OCI-LY1 (cell line): ENCODE measurements around the gene MAD1L1.

ENCODE experiments used
- EZH2 ChIP-seq: fragments of 200-600 bp; sonication (generic), shearing (Covaris generic); IDR thresholded peaks from 2 replicates; pipeline ENCODE4 v1.8.0; 2017; ENCODE audit warnings: borderline replicate concordance, mixed run types, mild to moderate bottlenecking, antibody characterized with exemption, low read length, moderate library complexity, mixed read lengths
- TF ChIP-seq, protein P1 (sequence below): fragments of 200-600 bp; sonication (generic), shearing (Covaris generic); IDR thresholded peaks from 2 replicates; pipeline ENCODE4 v1.5.1; 2017; ENCODE audit warnings: mild to moderate bottlenecking, antibody characterized with exemption, low read length, moderate library complexity, mixed read lengths

DNA sequence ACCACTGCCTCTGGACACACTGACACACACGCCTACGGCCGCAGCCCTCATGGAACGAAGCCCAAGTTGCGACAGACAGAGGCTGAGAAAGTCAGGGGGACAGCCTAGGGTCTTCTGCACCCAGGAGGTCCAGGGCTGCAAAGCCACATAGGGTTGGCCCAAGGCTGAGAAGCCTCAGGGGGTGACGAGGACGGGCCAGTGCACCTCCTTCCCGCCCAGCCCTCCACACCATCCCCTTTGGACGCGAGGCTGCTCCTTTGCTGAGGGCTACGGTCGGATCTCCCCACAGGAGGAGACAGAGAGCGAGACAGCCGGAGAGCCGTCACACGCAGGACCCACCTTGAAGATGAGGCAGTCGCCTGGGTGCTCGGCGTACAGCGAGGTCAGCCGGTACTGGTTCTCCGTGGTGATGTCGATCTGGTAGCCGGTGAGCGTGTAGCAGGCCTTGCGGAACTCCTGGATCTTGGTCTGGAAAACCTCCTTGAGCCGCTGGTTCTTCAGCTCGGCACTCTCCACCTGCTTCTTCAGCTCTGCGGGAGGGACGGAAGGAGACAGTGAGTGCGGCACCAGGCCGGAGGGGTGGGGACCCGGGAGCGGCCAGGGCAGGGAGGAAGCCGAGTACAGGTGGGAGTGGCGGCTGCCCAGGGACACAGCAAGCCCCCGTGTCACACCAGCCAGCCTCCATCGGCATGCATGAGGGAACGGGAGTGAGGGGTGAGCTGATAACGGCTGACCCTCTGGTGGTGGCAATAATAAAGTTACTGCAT, 334.7 kb downstream of the MAD1L1 start:
- TF ChIP-seq, protein P1, sequence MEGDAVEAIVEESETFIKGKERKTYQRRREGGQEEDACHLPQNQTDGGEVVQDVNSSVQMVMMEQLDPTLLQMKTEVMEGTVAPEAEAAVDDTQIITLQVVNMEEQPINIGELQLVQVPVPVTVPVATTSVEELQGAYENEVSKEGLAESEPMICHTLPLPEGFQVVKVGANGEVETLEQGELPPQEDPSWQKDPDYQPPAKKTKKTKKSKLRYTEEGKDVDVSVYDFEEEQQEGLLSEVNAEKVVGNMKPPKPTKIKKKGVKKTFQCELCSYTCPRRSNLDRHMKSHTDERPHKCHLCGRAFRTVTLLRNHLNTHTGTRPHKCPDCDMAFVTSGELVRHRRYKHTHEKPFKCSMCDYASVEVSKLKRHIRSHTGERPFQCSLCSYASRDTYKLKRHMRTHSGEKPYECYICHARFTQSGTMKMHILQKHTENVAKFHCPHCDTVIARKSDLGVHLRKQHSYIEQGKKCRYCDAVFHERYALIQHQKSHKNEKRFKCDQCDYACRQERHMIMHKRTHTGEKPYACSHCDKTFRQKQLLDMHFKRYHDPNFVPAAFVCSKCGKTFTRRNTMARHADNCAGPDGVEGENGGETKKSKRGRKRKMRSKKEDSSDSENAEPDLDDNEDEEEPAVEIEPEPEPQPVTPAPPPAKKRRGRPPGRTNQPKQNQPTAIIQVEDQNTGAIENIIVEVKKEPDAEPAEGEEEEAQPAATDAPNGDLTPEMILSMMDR, result no peak
- TF ChIP-seq EZH2, result no peak
